Kidney epithelial cell (primary cell): ENCODE data around the gene LBP. TPM values are rescaled to one million over a fixed set of nuclear protein-coding genes. Genes with fewer than 3 reads are reported as not detected.
"Not testable (repeated sequence)": the region's sequence is repeated elsewhere in the genome, so short reads cannot be mapped to it uniquely, and the experiment has no call there.

ENCODE experiments used
- DNase-seq: peaks from one replicate; pipeline ENCODE4 v3.0.0-alpha.2; 2010; ENCODE audit warnings: low read depth
- H3K27me3 ChIP-seq: 2 replicates; pipeline ENCODE4 v1.6.0; 2011; ENCODE audit warnings: low read length; ENCODE audit not compliant: control insufficient read depth, insufficient read depth
- H3K36me3 ChIP-seq: 2 replicates; pipeline ENCODE4 v1.5.1; 2011; ENCODE audit warnings: low read length; ENCODE audit not compliant: control insufficient read depth, insufficient read depth
- H3K4me3 ChIP-seq: 2 replicates; pipeline ENCODE4 v1.5.1; 2011; ENCODE audit warnings: low read depth, mild to moderate bottlenecking, control low read depth, low read length
- total RNA-seq: library from RNA; depleted of rRNA; stranded (reverse); fragments of >200 nt; gene quantifications from 2 replicates; pipeline ENCODE4 v1.2.3, GENCODE V29; 2015
- TF ChIP-seq, protein P1 (sequence below): IDR thresholded peaks from 2 replicates; pipeline ENCODE4 v1.5.1; 2011; ENCODE audit warnings: mild to moderate bottlenecking, moderate library complexity, low read length, control low read depth, inconsistent platforms; ENCODE audit not compliant: insufficient read depth, poor library complexity, severe bottlenecking

The LBP gene
- total RNA-seq, 1 donor from 2014 or later: not detected

DNA sequence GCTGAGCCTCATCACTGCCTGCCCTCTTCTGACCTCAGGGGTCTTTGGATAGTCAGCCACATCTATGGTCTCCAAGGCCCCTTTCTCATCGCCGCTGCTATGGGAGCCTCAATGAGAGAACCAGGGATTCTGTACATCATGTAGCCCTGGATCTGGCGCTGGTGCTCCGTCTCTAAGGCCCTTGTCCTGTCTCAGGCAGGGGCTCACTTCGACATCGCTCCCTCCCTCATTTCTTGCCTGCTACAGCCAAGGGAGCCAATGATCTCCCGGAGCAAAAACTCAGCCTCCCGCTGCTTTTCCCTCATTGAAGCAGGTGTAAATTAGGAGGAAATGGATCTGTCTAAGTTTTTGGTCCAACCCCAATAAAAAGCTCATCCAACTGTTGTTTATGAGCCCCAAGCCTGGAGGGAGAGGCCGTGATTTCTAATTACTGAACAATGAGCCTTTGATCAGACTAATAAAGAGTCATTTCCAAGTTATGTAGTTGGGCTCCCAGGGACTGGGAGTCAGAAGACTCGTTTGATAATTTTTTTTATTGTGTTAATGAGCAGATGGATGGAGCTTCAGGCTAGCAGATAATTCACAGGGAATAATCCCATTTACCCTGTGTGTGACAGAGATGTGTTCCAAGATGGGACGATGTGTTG, 30.9 kb downstream of the LBP start:
- peaks cover 10% of the 10 kb centered on the region for H3K27me3 ChIP-seq
- H3K36me3 ChIP-seq: no peaks in the 10 kb centered on the region
- TF ChIP-seq, protein P1, sequence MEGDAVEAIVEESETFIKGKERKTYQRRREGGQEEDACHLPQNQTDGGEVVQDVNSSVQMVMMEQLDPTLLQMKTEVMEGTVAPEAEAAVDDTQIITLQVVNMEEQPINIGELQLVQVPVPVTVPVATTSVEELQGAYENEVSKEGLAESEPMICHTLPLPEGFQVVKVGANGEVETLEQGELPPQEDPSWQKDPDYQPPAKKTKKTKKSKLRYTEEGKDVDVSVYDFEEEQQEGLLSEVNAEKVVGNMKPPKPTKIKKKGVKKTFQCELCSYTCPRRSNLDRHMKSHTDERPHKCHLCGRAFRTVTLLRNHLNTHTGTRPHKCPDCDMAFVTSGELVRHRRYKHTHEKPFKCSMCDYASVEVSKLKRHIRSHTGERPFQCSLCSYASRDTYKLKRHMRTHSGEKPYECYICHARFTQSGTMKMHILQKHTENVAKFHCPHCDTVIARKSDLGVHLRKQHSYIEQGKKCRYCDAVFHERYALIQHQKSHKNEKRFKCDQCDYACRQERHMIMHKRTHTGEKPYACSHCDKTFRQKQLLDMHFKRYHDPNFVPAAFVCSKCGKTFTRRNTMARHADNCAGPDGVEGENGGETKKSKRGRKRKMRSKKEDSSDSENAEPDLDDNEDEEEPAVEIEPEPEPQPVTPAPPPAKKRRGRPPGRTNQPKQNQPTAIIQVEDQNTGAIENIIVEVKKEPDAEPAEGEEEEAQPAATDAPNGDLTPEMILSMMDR: no peak
- DNase-seq: no peak
- no peak overlapping the region for H3K4me3 ChIP-seq

DNA sequence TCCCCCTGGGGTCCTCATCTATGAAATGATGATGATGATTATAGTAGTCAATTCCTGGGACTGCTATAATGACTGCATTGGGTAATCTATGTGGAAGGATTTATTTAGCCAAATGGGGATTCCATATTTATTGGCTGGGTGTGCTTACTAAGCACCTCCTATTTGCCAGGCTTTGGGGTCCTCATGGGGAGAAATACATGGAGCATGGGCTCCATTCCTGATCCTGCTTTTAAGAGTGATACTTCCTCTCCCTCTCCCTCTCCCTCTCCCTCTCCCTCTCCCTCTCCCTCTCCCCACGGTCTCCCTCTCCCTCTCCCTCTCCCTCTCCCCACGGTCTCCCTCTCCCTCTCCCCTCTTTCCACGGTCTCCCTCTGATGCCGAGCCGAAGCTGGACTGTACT, 31.6 kb downstream of the LBP start:
- not testable (repeated sequence) for DNase-seq, H3K36me3 ChIP-seq, H3K4me3 ChIP-seq
- H3K27me3 ChIP-seq: peaks cover 10% of the 10 kb centered on the region

DNA sequence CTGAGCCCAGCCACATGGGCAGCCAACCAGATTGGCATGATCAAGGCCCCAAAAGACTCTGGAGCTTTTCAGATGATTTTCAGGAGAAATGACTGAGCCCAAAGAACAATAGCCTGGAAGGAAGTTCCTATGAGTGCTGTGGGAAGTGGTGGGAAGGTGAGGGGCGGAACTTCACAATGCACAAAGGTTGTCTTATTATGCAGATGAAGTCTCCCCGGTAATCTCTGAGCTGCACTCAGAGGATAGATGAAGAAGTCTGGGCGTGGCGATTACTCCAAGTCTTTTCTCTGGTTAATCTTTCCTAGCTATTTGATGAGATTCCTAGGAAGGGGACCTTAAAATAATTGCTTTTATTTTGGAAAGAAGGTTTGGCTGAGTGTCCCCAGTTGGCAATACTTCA, 36.9 kb downstream of the LBP start:
- TF ChIP-seq, protein P1: no peak

DNA sequence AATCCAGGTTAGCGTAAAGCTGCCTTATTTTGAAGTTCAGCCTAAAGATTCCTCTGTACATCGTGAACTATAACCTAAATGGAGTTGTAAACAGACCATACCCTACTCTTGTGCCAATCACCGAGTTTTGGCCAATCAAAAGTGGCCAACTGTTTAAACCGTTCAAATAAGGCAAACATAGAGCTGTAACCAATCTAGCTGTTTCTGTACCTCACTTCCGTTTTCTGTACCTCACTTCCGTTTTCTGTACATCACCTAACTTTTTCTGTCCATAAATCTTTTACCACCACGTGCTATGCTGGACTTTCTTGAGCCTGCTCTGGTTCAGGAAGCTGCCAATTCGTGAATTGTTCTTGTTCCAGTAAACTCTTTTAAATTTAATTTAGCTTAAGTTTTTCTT, 39.7 kb downstream of the LBP start:
- H3K4me3 ChIP-seq: no peak overlapping the region
- no peaks in the 10 kb centered on the region for H3K27me3 ChIP-seq
- TF ChIP-seq, protein P1: no peak
- no peak for DNase-seq
- H3K36me3 ChIP-seq: no peaks in the 10 kb centered on the region

More for the DNA sequence above, 36.9 kb downstream of the LBP start:
- no peak for DNase-seq
- no peaks in the 10 kb centered on the region for H3K27me3 ChIP-seq
- no peaks in the 10 kb centered on the region for H3K36me3 ChIP-seq
- no peak overlapping the region for H3K4me3 ChIP-seq

DNA sequence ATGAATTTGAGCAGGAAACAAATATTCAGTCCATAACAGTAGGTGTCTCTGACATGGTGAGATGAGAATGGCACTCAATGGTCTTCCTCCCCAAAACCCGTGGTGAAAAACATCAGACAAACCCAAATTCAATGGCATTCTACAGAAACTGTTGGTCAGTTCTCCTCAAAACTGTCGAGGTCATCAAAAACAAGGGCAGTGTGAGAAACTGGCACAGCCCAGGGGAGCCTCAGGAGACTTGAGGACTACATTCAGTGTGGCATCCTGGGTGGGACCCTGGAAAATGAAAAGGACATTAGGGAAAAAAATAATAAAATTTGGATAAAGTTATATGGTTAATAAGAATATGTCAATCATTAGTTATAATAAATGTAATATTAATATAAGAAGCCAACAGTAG, 40.6 kb downstream of the LBP start:
- TF ChIP-seq, protein P1: no peak
- Histone ChIP-seq H3K36me3 (no peaks in the 10 kb centered on the region), H3K27me3 (no peaks in the 10 kb centered on the region), H3K4me3 (no peak overlapping the region)
- no peak for DNase-seq

DNA sequence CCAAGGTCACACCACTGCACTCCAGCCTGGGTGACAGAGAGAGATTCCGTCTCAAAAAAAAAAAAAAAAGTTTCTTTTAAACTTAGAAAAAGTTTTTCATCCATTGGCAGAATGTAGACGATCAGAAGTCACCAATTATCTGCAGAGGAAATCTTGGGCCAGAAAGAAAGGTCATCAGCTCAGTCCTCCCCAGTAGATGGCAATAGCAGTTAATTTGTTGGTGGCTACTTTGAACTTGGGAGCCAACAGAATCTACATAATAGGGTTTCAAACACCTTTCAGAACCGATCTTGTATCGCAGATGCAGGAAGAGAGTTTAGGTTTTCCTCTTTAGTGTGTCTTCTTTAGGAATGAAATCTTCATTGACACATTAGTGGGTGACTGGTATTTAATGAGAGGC, 41.7 kb downstream of the LBP start:
- DNase-seq: no peak
- Histone ChIP-seq H3K36me3 (no peaks in the 10 kb centered on the region), H3K4me3 (no peak overlapping the region), H3K27me3 (no peaks in the 10 kb centered on the region)
- TF ChIP-seq, protein P1: no peak
